ENCODE results near the gene GUK1.

The GUK1 gene

DNA sequence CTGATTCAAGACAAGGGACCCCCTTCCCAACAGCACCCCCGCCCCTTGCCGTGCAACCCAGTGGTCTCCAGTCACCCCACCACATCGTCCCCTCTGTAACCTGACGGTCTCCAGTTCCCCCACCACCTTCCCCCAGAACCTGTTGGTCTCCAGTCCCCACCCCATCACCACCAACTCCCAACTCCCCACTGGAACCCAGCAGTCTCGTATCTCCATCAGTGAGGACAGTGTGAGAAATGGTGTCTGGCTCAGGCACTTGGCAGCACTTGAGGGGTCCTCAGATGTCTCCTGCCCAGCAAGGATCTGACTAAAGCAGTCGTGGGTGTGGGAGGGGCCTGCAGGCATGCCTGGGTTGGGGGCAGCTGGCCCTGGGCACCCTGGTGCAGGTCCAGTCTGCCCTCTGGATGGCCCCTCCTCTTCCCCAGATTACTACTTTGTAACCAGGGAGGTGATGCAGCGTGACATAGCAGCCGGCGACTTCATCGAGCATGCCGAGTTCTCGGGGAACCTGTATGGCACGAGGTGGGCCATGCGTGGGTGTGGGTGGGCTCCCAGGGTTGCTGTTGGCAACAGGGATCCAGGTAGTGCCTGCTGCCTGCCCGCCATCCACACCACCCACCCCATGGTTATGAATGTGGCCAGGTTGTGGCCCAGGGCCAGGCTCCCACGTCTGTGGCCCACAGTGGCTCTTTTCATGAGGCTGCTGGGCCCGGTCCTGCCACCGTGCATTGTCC lies 6.5 kb downstream of the GUK1 start:
- H3K4me1 ChIP-seq (ENCODE audit: insufficient read depth, low read length) = peaks cover 10% of the 10 kb centered on the region; the same call in 1 of the 2 replicates
- no peaks in the 10 kb centered on the region for H3K36me3 ChIP-seq (ENCODE audit: insufficient read depth, low read length)
- no peaks in the 10 kb centered on the region for H3K9me3 ChIP-seq (ENCODE audit: control insufficient read depth, insufficient read depth, low read length)
- H3K9ac ChIP-seq (ENCODE audit: low read depth, low read length) = no peak overlapping the region

DNA sequence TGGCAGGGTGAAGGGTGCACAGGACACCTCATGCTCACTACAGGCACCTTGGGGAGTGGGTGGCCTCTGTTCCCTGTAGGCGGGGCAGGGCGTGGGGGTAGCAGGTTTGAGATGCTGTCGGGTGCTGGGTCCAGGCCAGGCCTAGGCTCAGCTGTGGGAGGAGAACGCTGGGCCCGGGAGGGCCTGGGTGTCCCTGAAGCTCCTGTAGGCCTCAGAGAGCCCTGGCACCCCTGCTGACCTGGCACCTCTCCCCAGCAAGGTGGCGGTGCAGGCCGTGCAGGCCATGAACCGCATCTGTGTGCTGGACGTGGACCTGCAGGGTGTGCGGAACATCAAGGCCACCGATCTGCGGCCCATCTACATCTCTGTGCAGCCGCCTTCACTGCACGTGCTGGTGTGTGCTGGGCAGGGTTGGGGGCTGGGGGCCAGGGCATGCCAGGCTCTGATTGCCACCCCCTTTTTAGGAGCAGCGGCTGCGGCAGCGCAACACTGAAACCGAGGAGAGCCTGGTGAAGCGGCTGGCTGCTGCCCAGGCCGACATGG lies 7.1 kb downstream of the GUK1 start:
- Histone ChIP-seq H3K9ac (ENCODE audit: low read depth, low read length) (no peak overlapping the region), H3K36me3 (ENCODE audit: insufficient read depth, low read length) (no peaks in the 10 kb centered on the region), H3K9me3 (ENCODE audit: control insufficient read depth, insufficient read depth, low read length) (no peaks in the 10 kb centered on the region), H3K4me1 (ENCODE audit: insufficient read depth, low read length) (peaks cover 10% of the 10 kb centered on the region; the same call in 1 of the 2 replicates)

GRCh38 chr1:228147768-228148167 lies 7.7 kb downstream of the GUK1 start:
- Histone ChIP-seq H3K4me1 (ENCODE audit: insufficient read depth, low read length) (peaks cover 10% of the 10 kb centered on the region; the same call in 1 of the 2 replicates), H3K36me3 (ENCODE audit: insufficient read depth, low read length) (no peaks in the 10 kb centered on the region), H3K9me3 (ENCODE audit: control insufficient read depth, insufficient read depth, low read length) (no peaks in the 10 kb centered on the region), H3K9ac (ENCODE audit: low read depth, low read length) (no peak overlapping the region)

- H3K9ac ChIP-seq (ENCODE audit: low read depth, low read length) = no peak overlapping the region
- peaks cover 10% of the 10 kb centered on the region; the same call in 1 of the 2 replicates for H3K4me1 ChIP-seq (ENCODE audit: insufficient read depth, low read length)
- no peaks in the 10 kb centered on the region for H3K9me3 ChIP-seq (ENCODE audit: control insufficient read depth, insufficient read depth, low read length)
- no peaks in the 10 kb centered on the region for H3K36me3 ChIP-seq (ENCODE audit: insufficient read depth, low read length)
Measured at GRCh38 chr1:228148196-228148861, 8.2 kb downstream of the GUK1 start.

GRCh38 chr1:228148935-228149405 lies 8.9 kb downstream of the GUK1 start:
- no peak overlapping the region; the same call in 1 of the 2 replicates for H3K9ac ChIP-seq (ENCODE audit: low read depth, low read length)
- H3K4me1 ChIP-seq (ENCODE audit: insufficient read depth, low read length) = peaks cover 10% of the 10 kb centered on the region; the same call in 1 of the 2 replicates
- no peaks in the 10 kb centered on the region for H3K9me3 ChIP-seq (ENCODE audit: control insufficient read depth, insufficient read depth, low read length)
- H3K36me3 ChIP-seq (ENCODE audit: insufficient read depth, low read length) = no peaks in the 10 kb centered on the region

GRCh38 chr1:228149406-228150119 lies 9.5 kb downstream of the GUK1 start, which contains the start of gene GJC2:
TSS of gene GJC2 (plus strand) at chr1:228149930. CDS start at chr1:228157759, 7,829 bp downstream.
- Histone ChIP-seq H3K9me3 (ENCODE audit: control insufficient read depth, insufficient read depth, low read length) (no peaks in the 10 kb centered on the region), H3K36me3 (ENCODE audit: insufficient read depth, low read length) (no peaks in the 10 kb centered on the region), H3K9ac (ENCODE audit: low read depth, low read length) (no peak within 1 kb of the TSS; the same call in none of the 2 replicates), H3K4me1 (ENCODE audit: insufficient read depth, low read length) (peaks cover 10% of the 10 kb centered on the region; the same call in 1 of the 2 replicates)

GRCh38 chr1:228150120-228150460 lies 10.0 kb downstream of the GUK1 start:
- no peaks in the 10 kb centered on the region for H3K9me3 ChIP-seq (ENCODE audit: control insufficient read depth, insufficient read depth, low read length)
- no peaks in the 10 kb centered on the region for H3K36me3 ChIP-seq (ENCODE audit: insufficient read depth, low read length)
- no peak overlapping the region; the same call in 1 of the 2 replicates for H3K9ac ChIP-seq (ENCODE audit: low read depth, low read length)
- H3K4me1 ChIP-seq (ENCODE audit: insufficient read depth, low read length) = peaks cover 10% of the 10 kb centered on the region; the same call in 1 of the 2 replicates

DNA sequence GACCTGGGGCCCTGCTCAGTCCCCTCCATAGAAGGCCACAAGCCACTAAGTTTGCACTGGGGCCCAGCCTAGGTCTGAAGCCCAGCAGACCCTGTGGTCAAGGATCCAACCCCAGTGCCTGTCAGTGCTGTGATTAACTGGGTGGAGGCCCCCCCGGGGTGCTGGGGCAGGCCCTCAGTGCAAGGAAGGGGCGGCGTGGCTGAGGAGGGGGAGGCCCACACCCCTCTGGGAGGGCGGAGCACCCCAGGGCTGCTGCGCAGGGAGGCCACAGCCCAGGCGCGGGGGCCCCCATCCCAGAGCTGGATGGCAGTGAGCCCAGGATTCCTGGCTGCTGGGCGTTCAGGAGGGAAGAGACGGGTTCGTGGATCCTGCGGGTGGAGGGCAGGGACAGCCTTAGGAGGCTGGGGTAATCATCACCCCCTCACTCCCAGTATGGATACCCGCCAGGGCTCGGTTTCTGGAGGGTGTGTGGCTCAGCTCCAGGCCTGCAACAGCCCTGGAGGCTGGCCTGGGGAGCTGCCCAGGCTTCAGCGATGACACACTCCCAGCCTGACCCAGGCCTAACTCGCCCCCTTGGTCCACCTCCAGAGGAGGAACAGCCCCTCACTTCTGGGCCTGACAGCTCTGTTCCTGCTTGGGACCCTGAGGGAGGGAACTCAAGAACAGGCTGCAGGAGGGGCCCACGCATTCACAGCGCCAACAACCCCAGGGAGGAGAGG lies 10.5 kb downstream of the GUK1 start:
- H3K9me3 ChIP-seq (ENCODE audit: control insufficient read depth, insufficient read depth, low read length) = no peaks in the 10 kb centered on the region
- H3K9ac ChIP-seq (ENCODE audit: low read depth, low read length) = no peak overlapping the region
- H3K36me3 ChIP-seq (ENCODE audit: insufficient read depth, low read length) = no peaks in the 10 kb centered on the region
- peaks cover 10% of the 10 kb centered on the region; the same call in 1 of the 2 replicates for H3K4me1 ChIP-seq (ENCODE audit: insufficient read depth, low read length)

GRCh38 chr1:228151180-228151925 lies 11.3 kb downstream of the GUK1 start:
- Histone ChIP-seq H3K36me3 (ENCODE audit: insufficient read depth, low read length) (no peaks in the 10 kb centered on the region), H3K9ac (ENCODE audit: low read depth, low read length) (no peak overlapping the region), H3K4me1 (ENCODE audit: insufficient read depth, low read length) (peaks cover 10% of the 10 kb centered on the region; the same call in 1 of the 2 replicates), H3K9me3 (ENCODE audit: control insufficient read depth, insufficient read depth, low read length) (no peaks in the 10 kb centered on the region)

GRCh38 chr1:228152097-228152917 lies 12.2 kb downstream of the GUK1 start:
- H3K4me1 ChIP-seq (ENCODE audit: insufficient read depth, low read length) = peaks cover 10% of the 10 kb centered on the region; the same call in 1 of the 2 replicates
- no peak overlapping the region for H3K9ac ChIP-seq (ENCODE audit: low read depth, low read length)
- H3K9me3 ChIP-seq (ENCODE audit: control insufficient read depth, insufficient read depth, low read length) = no peaks in the 10 kb centered on the region
- no peaks in the 10 kb centered on the region for H3K36me3 ChIP-seq (ENCODE audit: insufficient read depth, low read length)

DNA sequence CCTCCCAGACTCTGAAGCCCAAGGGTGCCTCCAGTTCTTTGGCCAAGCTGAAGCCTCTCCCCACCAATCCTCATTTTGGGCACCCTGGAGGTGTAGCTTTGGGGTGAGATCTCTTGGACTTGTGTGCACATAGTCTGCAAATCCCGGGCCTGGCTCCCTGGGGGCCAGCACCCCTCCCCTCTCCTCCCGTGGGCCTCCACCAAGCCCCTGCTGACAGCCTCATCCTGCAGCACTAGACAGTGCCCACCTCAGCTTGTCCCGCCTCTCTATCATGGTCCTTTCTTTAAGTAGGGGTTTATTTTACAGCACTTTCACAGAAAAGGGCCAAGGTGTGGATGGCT lies 12.8 kb downstream of the GUK1 start:
- H3K4me1 ChIP-seq (ENCODE audit: insufficient read depth, low read length) = peaks cover 10% of the 10 kb centered on the region; the same call in 1 of the 2 replicates
- H3K9ac ChIP-seq (ENCODE audit: low read depth, low read length) = no peak overlapping the region
- H3K9me3 ChIP-seq (ENCODE audit: control insufficient read depth, insufficient read depth, low read length) = no peaks in the 10 kb centered on the region
- no peaks in the 10 kb centered on the region for H3K36me3 ChIP-seq (ENCODE audit: insufficient read depth, low read length)

- Histone ChIP-seq H3K4me1 (ENCODE audit: insufficient read depth, low read length) (peaks cover 8% of the 10 kb centered on the region; the same call in 1 of the 2 replicates), H3K9me3 (ENCODE audit: control insufficient read depth, insufficient read depth, low read length) (no peaks in the 10 kb centered on the region), H3K9ac (ENCODE audit: low read depth, low read length) (no peak overlapping the region), H3K36me3 (ENCODE audit: insufficient read depth, low read length) (no peaks in the 10 kb centered on the region)
Measured at GRCh38 chr1:228154021-228154669, 14.1 kb downstream of the GUK1 start.
